ENCODE data around the gene RELN. TPM values are rescaled to one million over a fixed set of nuclear protein-coding genes. Genes with fewer than 3 reads are reported as not detected.

The RELN gene
- total RNA-seq, 1 donor from 2014 or later: 7.1 TPM

DNA sequence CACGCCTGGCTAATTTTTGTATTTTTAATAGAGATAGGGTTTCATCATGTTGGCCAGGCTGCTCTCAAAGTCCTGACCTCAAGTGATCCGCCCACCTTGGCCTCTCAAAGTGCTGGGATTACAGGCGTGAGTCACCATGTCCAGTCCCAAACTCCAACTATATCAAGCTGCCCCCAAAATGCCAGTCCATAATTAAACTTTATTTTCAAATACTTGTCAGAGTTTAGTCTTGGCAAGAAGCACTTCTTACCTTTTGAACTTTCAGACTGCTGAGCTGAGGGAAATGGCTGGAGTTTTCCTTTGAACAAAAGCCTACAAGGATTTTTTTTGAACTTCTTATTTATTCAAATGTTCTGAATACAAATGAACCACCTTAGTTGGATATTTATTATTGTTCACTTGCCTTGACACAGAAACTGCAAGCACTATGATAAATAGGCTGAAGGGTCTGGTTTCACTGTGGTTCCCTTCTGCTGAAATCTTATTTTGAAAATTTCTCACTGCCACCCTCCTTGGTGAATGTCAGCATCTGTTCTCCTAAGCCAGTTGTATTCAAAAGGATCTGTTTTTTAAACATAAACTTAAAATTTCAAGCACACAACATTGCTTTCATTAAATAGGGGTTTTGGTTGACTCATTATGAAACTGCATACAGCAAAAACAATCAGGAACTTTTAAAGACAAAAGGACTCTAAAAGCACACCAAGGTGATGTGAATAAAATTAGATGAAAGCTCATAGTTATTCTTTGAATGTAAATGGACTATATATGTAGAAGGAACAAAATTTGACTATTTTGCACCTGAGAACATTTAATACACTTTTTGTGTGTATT, 441.8 kb downstream of the RELN start:
- H3K27me3 ChIP-seq (ENCODE audit: control insufficient read depth, insufficient read depth, low read length): no peaks in the 10 kb centered on the region
- no peak for TF ChIP-seq CTCF (IDR thresholded peaks at IDR 0.05; ENCODE audit: insufficient read depth, low read length, poor library complexity, severe bottlenecking)
- H3K4me3 ChIP-seq (ENCODE audit: low read depth, low read length): no peak overlapping the region
- DNase-seq (ENCODE audit: low read depth): no peak
- no peaks in the 10 kb centered on the region for H3K36me3 ChIP-seq (ENCODE audit: control insufficient read depth, insufficient read depth, low read length)

DNA sequence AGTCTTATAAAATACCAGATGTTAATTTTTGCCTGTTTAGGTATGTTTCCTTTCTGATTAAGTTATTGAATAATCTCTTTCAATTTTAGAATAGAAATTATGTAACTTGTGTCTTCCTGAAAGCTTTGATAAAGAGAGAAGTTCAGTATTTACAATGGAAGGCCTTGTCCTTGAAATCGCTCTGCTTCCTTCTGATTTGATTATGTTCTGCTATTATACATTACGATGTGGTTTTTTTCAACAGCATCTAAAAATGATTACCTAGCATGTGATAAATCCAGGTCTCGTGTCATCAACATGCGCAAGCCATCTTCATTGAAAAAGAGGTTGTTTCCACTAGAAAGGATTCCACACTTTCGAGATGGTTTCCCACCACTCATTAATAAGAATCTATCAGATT, 447.0 kb downstream of the RELN start:
- no peak overlapping the region for H3K4me3 ChIP-seq (ENCODE audit: low read depth, low read length)
- no peaks in the 10 kb centered on the region for H3K27me3 ChIP-seq (ENCODE audit: control insufficient read depth, insufficient read depth, low read length)
- no peaks in the 10 kb centered on the region for H3K36me3 ChIP-seq (ENCODE audit: control insufficient read depth, insufficient read depth, low read length)
- TF ChIP-seq CTCF (IDR thresholded peaks at IDR 0.05; ENCODE audit: insufficient read depth, low read length, poor library complexity, severe bottlenecking): no peak
- no peak for DNase-seq (ENCODE audit: low read depth)

- no peaks in the 10 kb centered on the region for H3K27me3 ChIP-seq (ENCODE audit: control insufficient read depth, insufficient read depth, low read length)
- no peaks in the 10 kb centered on the region for H3K36me3 ChIP-seq (ENCODE audit: control insufficient read depth, insufficient read depth, low read length)
- DNase-seq (ENCODE audit: low read depth): no peak
- TF ChIP-seq CTCF (IDR thresholded peaks at IDR 0.05; ENCODE audit: insufficient read depth, low read length, poor library complexity, severe bottlenecking): no peak
- H3K4me3 ChIP-seq (ENCODE audit: low read depth, low read length): no peak overlapping the region
Observed at GRCh38 chr7:103541947-103542346, 447.5 kb downstream of the RELN start.

- Histone ChIP-seq H3K27me3 (ENCODE audit: control insufficient read depth, insufficient read depth, low read length) (no peaks in the 10 kb centered on the region), H3K4me3 (ENCODE audit: low read depth, low read length) (no peak overlapping the region), H3K36me3 (ENCODE audit: control insufficient read depth, insufficient read depth, low read length) (no peaks in the 10 kb centered on the region)
- no peak for TF ChIP-seq CTCF (IDR thresholded peaks at IDR 0.05; ENCODE audit: insufficient read depth, low read length, poor library complexity, severe bottlenecking)
- DNase-seq (ENCODE audit: low read depth): no peak
Observed at GRCh38 chr7:103541026-103541425, 448.4 kb downstream of the RELN start.

- no peak for TF ChIP-seq CTCF (IDR thresholded peaks at IDR 0.05; ENCODE audit: insufficient read depth, low read length, poor library complexity, severe bottlenecking)
- H3K4me3 ChIP-seq (ENCODE audit: low read depth, low read length): no peak overlapping the region
- no peaks in the 10 kb centered on the region for H3K36me3 ChIP-seq (ENCODE audit: control insufficient read depth, insufficient read depth, low read length)
- no peak for DNase-seq (ENCODE audit: low read depth)
- no peaks in the 10 kb centered on the region for H3K27me3 ChIP-seq (ENCODE audit: control insufficient read depth, insufficient read depth, low read length)
Observed at GRCh38 chr7:103540338-103540737, 449.1 kb downstream of the RELN start.

DNA sequence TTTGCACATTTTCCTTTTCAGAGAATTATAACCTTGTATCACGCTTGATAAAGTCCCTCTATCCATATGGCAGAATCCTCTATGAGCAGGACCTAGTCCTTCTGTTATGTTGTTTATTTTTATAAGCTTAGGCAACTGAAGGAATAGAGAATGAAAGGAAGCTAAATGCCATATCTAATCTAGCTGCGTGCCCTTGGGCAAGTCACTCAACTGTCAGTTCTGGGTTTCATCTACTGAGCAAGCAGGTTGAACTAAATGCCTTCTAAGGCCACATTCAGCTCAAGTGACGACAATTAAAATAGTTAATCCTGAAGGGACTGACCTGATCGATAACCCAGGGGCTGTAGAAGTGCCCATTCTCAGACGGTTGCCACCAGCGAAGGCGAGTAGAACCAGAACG, 449.6 kb downstream of the RELN start:
- no peak overlapping the region for H3K4me3 ChIP-seq (ENCODE audit: low read depth, low read length)
- no peaks in the 10 kb centered on the region for H3K36me3 ChIP-seq (ENCODE audit: control insufficient read depth, insufficient read depth, low read length)
- DNase-seq (ENCODE audit: low read depth): no peak
- no peaks in the 10 kb centered on the region for H3K27me3 ChIP-seq (ENCODE audit: control insufficient read depth, insufficient read depth, low read length)
- TF ChIP-seq CTCF (IDR thresholded peaks at IDR 0.05; ENCODE audit: insufficient read depth, low read length, poor library complexity, severe bottlenecking): no peak
